Upper lobe of left lung (tissue), 6 donors: ENCODE measurements around the gene CCDC90B. TPM values are rescaled to one million over a fixed set of nuclear protein-coding genes. Genes with fewer than 3 reads are reported as not detected.
"Not testable (repeated sequence)": the region's sequence is repeated elsewhere in the genome, so short reads cannot be mapped to it uniquely, and the experiment has no call there.

Experiments used
- ATAC-seq, 2 donors: fragments of 200-7000 bp; cut with Tn5 transposase; one replicate each; pipeline ENCODE4 v1.9.1; 2022; ENCODE audit warnings: mild to moderate bottlenecking in 2 of 2, moderate library complexity in 2 of 2; ENCODE audit not compliant: low FRiP score in 2 of 2
- DNase-seq, 2 donors: peaks; one replicate each; pipeline ENCODE4 v3.0.0-alpha.2; 2019 to 2020
- H3K27ac ChIP-seq, 4 donors: fragments of 200-600 bp; sonication (generic); one replicate each; pipeline ENCODE4 v1.5.1; 2016 to 2019
- H3K27me3 ChIP-seq, 4 donors: fragments of 200-600 bp; sonication (generic); one replicate each; pipeline ENCODE4 v1.5.1; 2017 to 2019
- H3K36me3 ChIP-seq, 4 donors: fragments of 200-600 bp; sonication (generic); one replicate each; pipeline ENCODE4 v1.5.1; 2016 to 2019
- H3K4me1 ChIP-seq, 4 donors: fragments of 200-600 bp; sonication (generic); one replicate each; pipeline ENCODE4 v1.5.1; 2018 to 2019
- H3K4me3 ChIP-seq, 4 donors: fragments of 200-600 bp; sonication (generic); one replicate each; pipeline ENCODE4 v1.5.1; 2017 to 2019; ENCODE audit warnings: mild to moderate bottlenecking in 2 of 4, moderate library complexity in 1 of 4
- H3K9me3 ChIP-seq, 4 donors: fragments of 200-600 bp; sonication (generic); one replicate each; pipeline ENCODE4 v1.5.1; 2018 to 2019
- CTCF ChIP-seq, 6 experiments: fragments of 450-650 bp in 4 of 6; fragments of 200-600 bp in 2 of 6; sonication (generic) in 2 of 6; IDR thresholded peaks; one replicate each; pipeline ENCODE4 v1.5.1; 2016 to 2019; ENCODE audit warnings: antibody characterized with exemption in 6 of 6
- EP300 ChIP-seq, 4 donors: sonication (generic); formaldehyde crosslinking; IDR thresholded peaks; one replicate each; pipeline ENCODE4 v1.5.1; 2017; ENCODE audit warnings: antibody characterized with exemption in 4 of 4, control low read depth in 2 of 4
- POLR2A ChIP-seq, 4 donors: fragments of 450-650 bp; IDR thresholded peaks; one replicate each; pipeline ENCODE4 v1.5.1; 2016 to 2017; ENCODE audit warnings: antibody characterized with exemption in 4 of 4, mild to moderate bottlenecking in 2 of 4
- POLR2AphosphoS5 ChIP-seq, 2 donors: sonication (generic); formaldehyde crosslinking; IDR thresholded peaks; one replicate each; pipeline ENCODE4 v1.5.1; 2017; ENCODE audit warnings: antibody characterized with exemption in 2 of 2
- WGBS, 2 donors: methylation state at CpG; one replicate each; pipeline ENCODE4 v1.1.5; 2017 to 2018; 5-methylcytosine and 5-hydroxymethylcytosine counted together
- total RNA-seq, 6 donors: library from RNA; depleted of rRNA in 4 of 6; stranded (reverse); fragments of >200 nt in 4 of 6; gene quantifications; one replicate each; pipeline versions ENCODE4 v1.1.0 to v1.2.1, GENCODE V29; 2016 to 2021
- donor health status: DM: no; HTN: no; CAD: no; lungs with moderate emphysema.
- donor health status: DM: no; HTN: yes; CAD: no; lungs with severe emphysema.

The CCDC90B gene
- total RNA-seq, 6 donors from 2014 or later, result 8.9 to 40.7 (median 20.9) TPM

GRCh38 chr11:83272627-83273026 is 13.5 kb downstream of the CCDC90B start:
- Histone ChIP-seq H3K9me3 (no peaks in the 10 kb centered on the region), H3K4me1 (no peaks in the 10 kb centered on the region), H3K27ac (no peak overlapping the region), H3K36me3 (peaks cover 6 to 71% (median 20%) of the 10 kb centered on the region in 4 donors), H3K4me3 (no peak overlapping the region), H3K27me3 (no peaks in the 10 kb centered on the region)
- ATAC-seq, result peak in 1 of 2 donors; percentile 42
- TF ChIP-seq POLR2A (IDR thresholded peaks at IDR 0.05) (no peak), POLR2AphosphoS5 (IDR thresholded peaks at IDR 0.05) (no peak), CTCF (IDR thresholded peaks at IDR 0.05) (no peak), EP300 (IDR thresholded peaks at IDR 0.05) (no peak)
- DNase-seq, result no peak

GRCh38 chr11:83271734-83272133 is 14.4 kb downstream of the CCDC90B start:
- not testable (repeated sequence) for H3K4me1 ChIP-seq, H3K27me3 ChIP-seq, H3K9me3 ChIP-seq, H3K27ac ChIP-seq, DNase-seq, ATAC-seq, H3K4me3 ChIP-seq
- H3K36me3 ChIP-seq, result peaks cover 6 to 72% (median 23%) of the 10 kb centered on the region in 4 donors
- WGBS, 2 donors, result 96 to 99% methylated on average over 5 of the region's 5 CpGs

- WGBS, 2 donors, result 64 to 72% methylated on average over 2 of the region's 2 CpGs
These were observed 17.1 kb downstream of the CCDC90B start for GRCh38 chr11:83269080-83269479.

GRCh38 chr11:83265331-83265730 is 20.8 kb downstream of the CCDC90B start:
- Histone ChIP-seq H3K27me3 (no peaks in the 10 kb centered on the region), H3K9me3 (no peaks in the 10 kb centered on the region), H3K27ac (no peak overlapping the region), H3K4me3 (no peak overlapping the region), H3K4me1 (no peaks in the 10 kb centered on the region), H3K36me3 (peaks cover 3 to 74% (median 20%) of the 10 kb centered on the region in 4 donors)
- WGBS, 2 donors, result 93 to 100% methylated on average over 1 of the region's 1 CpG
- TF ChIP-seq CTCF (IDR thresholded peaks at IDR 0.05), result no peak
- no peak for TF ChIP-seq EP300 (IDR thresholded peaks at IDR 0.05)
- TF ChIP-seq POLR2A (IDR thresholded peaks at IDR 0.05), result no peak
- TF ChIP-seq POLR2AphosphoS5 (IDR thresholded peaks at IDR 0.05), result no peak
- DNase-seq (no peak), ATAC-seq (no peak)

More at GRCh38 chr11:83269080-83269479, 17.1 kb downstream of the CCDC90B start:
- not testable (repeated sequence) for H3K27ac ChIP-seq, ATAC-seq, H3K4me1 ChIP-seq, H3K27me3 ChIP-seq, DNase-seq, H3K9me3 ChIP-seq, H3K4me3 ChIP-seq
- H3K36me3 ChIP-seq, result peaks cover 12 to 76% (median 27%) of the 10 kb centered on the region in 4 donors

- Histone ChIP-seq H3K27me3 (no peaks in the 10 kb centered on the region), H3K27ac (no peak overlapping the region), H3K4me1 (no peaks in the 10 kb centered on the region), H3K9me3 (no peaks in the 10 kb centered on the region), H3K4me3 (no peak overlapping the region), H3K36me3 (peaks cover 7 to 70% (median 14%) of the 10 kb centered on the region in 4 donors)
- DNase-seq (no peak), ATAC-seq (no peak)
- TF ChIP-seq POLR2A (IDR thresholded peaks at IDR 0.05), result no peak
- TF ChIP-seq POLR2AphosphoS5 (IDR thresholded peaks at IDR 0.05), result no peak
- 93 to 95% methylated on average over 1 of the region's 1 CpG for WGBS, 2 donors
These were observed 26.6 kb downstream of the CCDC90B start for GRCh38 chr11:83259559-83259958.

- TF ChIP-seq POLR2AphosphoS5 (IDR thresholded peaks at IDR 0.05), result no peak
- no peak for TF ChIP-seq CTCF (IDR thresholded peaks at IDR 0.05)
- TF ChIP-seq EP300 (IDR thresholded peaks at IDR 0.05), result no peak
- TF ChIP-seq POLR2A (IDR thresholded peaks at IDR 0.05), result no peak
- Histone ChIP-seq H3K27ac (no peak overlapping the region), H3K4me1 (no peaks in the 10 kb centered on the region), H3K4me3 (no peak overlapping the region), H3K27me3 (no peaks in the 10 kb centered on the region), H3K36me3 (peaks cover 4 to 54% (median 11%) of the 10 kb centered on the region in 4 donors), H3K9me3 (no peaks in the 10 kb centered on the region)
- 90 to 96% methylated on average over 3 of the region's 3 CpGs for WGBS, 2 donors
- DNase-seq (no peak), ATAC-seq (no peak)
These were observed 28.4 kb downstream of the CCDC90B start for GRCh38 chr11:83257761-83258168.
